Measurements from ENCODE around the gene IRF9.
A peak's percentile ranks its signal among the peaks of the same experiment; 100 is the strongest.

The IRF9 gene

GRCh38 chr14:24185026-24185425 lies 24.0 kb downstream of the IRF9 start:
- 94 to 97% methylated on average over 7 of the region's 7 CpGs for WGBS, 2 experiments
- peaks cover 7% of the 10 kb centered on the region for H3K4me1 ChIP-seq (ENCODE audit: control insufficient read depth, insufficient read depth, low read length)
- no peak overlapping the region for H3K4me3 ChIP-seq (ENCODE audit: insufficient read depth, low read depth, low read length)
- H3K9me3 ChIP-seq (ENCODE audit: control insufficient read depth, low read length) = no peaks in the 10 kb centered on the region
- peaks cover 22% of the 10 kb centered on the region for H3K36me3 ChIP-seq (ENCODE audit: control insufficient read depth, insufficient read depth, low read length)
- no peak overlapping the region for H3K27ac ChIP-seq (ENCODE audit: insufficient read depth, low read depth, low read length, poor library complexity, severe bottlenecking)
- H3K27me3 ChIP-seq (ENCODE audit: control insufficient read depth, insufficient read depth, low read length, poor library complexity, severe bottlenecking) = no peaks in the 10 kb centered on the region

GRCh38 chr14:24185741-24186140 lies 24.7 kb downstream of the IRF9 start:
- peaks cover 7% of the 10 kb centered on the region for H3K4me1 ChIP-seq (ENCODE audit: control insufficient read depth, insufficient read depth, low read length)
- no peak overlapping the region for H3K27ac ChIP-seq (ENCODE audit: insufficient read depth, low read depth, low read length, poor library complexity, severe bottlenecking)
- WGBS, 2 experiments = 95 to 96% methylated on average over 11 of the region's 11 CpGs
- no peaks in the 10 kb centered on the region for H3K9me3 ChIP-seq (ENCODE audit: control insufficient read depth, low read length)
- peaks cover 19% of the 10 kb centered on the region for H3K36me3 ChIP-seq (ENCODE audit: control insufficient read depth, insufficient read depth, low read length)
- no peaks in the 10 kb centered on the region for H3K27me3 ChIP-seq (ENCODE audit: control insufficient read depth, insufficient read depth, low read length, poor library complexity, severe bottlenecking)
- no peak overlapping the region for H3K4me3 ChIP-seq (ENCODE audit: insufficient read depth, low read depth, low read length)

- Histone ChIP-seq H3K4me1 (ENCODE audit: control insufficient read depth, insufficient read depth, low read length) (peaks cover 7% of the 10 kb centered on the region), H3K36me3 (ENCODE audit: control insufficient read depth, insufficient read depth, low read length) (peaks cover 16% of the 10 kb centered on the region), H3K27ac (ENCODE audit: insufficient read depth, low read depth, low read length, poor library complexity, severe bottlenecking) (no peak overlapping the region), H3K9me3 (ENCODE audit: control insufficient read depth, low read length) (no peaks in the 10 kb centered on the region), H3K4me3 (ENCODE audit: insufficient read depth, low read depth, low read length) (no peak overlapping the region), H3K27me3 (ENCODE audit: control insufficient read depth, insufficient read depth, low read length, poor library complexity, severe bottlenecking) (no peaks in the 10 kb centered on the region)
- WGBS, 2 experiments = 94 to 95% methylated on average over 10 of the region's 10 CpGs
Observed at GRCh38 chr14:24186831-24187538, 25.9 kb downstream of the IRF9 start.

- H3K4me3 ChIP-seq (ENCODE audit: insufficient read depth, low read depth, low read length) = peak overlapping the region; percentile 88
- peaks cover 22% of the 10 kb centered on the region for H3K36me3 ChIP-seq (ENCODE audit: control insufficient read depth, insufficient read depth, low read length)
- 93 to 94% methylated on average over 2 of the region's 2 CpGs for WGBS, 2 experiments
Observed at GRCh38 chr14:24187539-24187915, 26.5 kb downstream of the IRF9 start.

GRCh38 chr14:24188251-24189058 lies 27.4 kb downstream of the IRF9 start, which contains the start of gene IPO4:
Gene IPO4 (minus strand): TSS chr14:24188816. CDS start chr14:24188787, 29 bp downstream.
- H3K4me3 ChIP-seq (ENCODE audit: insufficient read depth, low read depth, low read length) = peak within 1 kb of the TSS; percentile 88
- peaks cover 7% of the 10 kb centered on the region for H3K4me1 ChIP-seq (ENCODE audit: control insufficient read depth, insufficient read depth, low read length)
- H3K9me3 ChIP-seq (ENCODE audit: control insufficient read depth, low read length) = no peaks in the 10 kb centered on the region
- H3K27ac ChIP-seq (ENCODE audit: insufficient read depth, low read depth, low read length, poor library complexity, severe bottlenecking) = peak within 1 kb of the TSS; percentile 71
- no peaks in the 10 kb centered on the region for H3K27me3 ChIP-seq (ENCODE audit: control insufficient read depth, insufficient read depth, low read length, poor library complexity, severe bottlenecking)
- WGBS, 2 experiments = 1% methylated on average over 65 of the region's 65 CpGs
- H3K36me3 ChIP-seq (ENCODE audit: control insufficient read depth, insufficient read depth, low read length) = peaks cover 22% of the 10 kb centered on the region

More at GRCh38 chr14:24187539-24187915, 26.5 kb downstream of the IRF9 start:
- H3K9me3 ChIP-seq (ENCODE audit: control insufficient read depth, low read length) = no peaks in the 10 kb centered on the region
- no peaks in the 10 kb centered on the region for H3K27me3 ChIP-seq (ENCODE audit: control insufficient read depth, insufficient read depth, low read length, poor library complexity, severe bottlenecking)
- H3K4me1 ChIP-seq (ENCODE audit: control insufficient read depth, insufficient read depth, low read length) = peaks cover 7% of the 10 kb centered on the region
- no peak overlapping the region for H3K27ac ChIP-seq (ENCODE audit: insufficient read depth, low read depth, low read length, poor library complexity, severe bottlenecking)

- no peaks in the 10 kb centered on the region for H3K9me3 ChIP-seq (ENCODE audit: control insufficient read depth, low read length)
- no peaks in the 10 kb centered on the region for H3K27me3 ChIP-seq (ENCODE audit: control insufficient read depth, insufficient read depth, low read length, poor library complexity, severe bottlenecking)
- peak overlapping the region; percentile 45 for H3K27ac ChIP-seq (ENCODE audit: insufficient read depth, low read depth, low read length, poor library complexity, severe bottlenecking)
- H3K4me1 ChIP-seq (ENCODE audit: control insufficient read depth, insufficient read depth, low read length) = peaks cover 7% of the 10 kb centered on the region
- 4 to 7% methylated on average over 2 to 3 of the region's 3 CpGs for WGBS, 2 experiments
- peaks cover 22% of the 10 kb centered on the region for H3K36me3 ChIP-seq (ENCODE audit: control insufficient read depth, insufficient read depth, low read length)
- peak overlapping the region; percentile 88 for H3K4me3 ChIP-seq (ENCODE audit: insufficient read depth, low read depth, low read length)
Observed at GRCh38 chr14:24189059-24189375, 28.0 kb downstream of the IRF9 start.

GRCh38 chr14:24189460-24189859 lies 28.4 kb downstream of the IRF9 start:
- Histone ChIP-seq H3K27ac (ENCODE audit: insufficient read depth, low read depth, low read length, poor library complexity, severe bottlenecking) (no peak overlapping the region), H3K27me3 (ENCODE audit: control insufficient read depth, insufficient read depth, low read length, poor library complexity, severe bottlenecking) (no peaks in the 10 kb centered on the region), H3K4me3 (ENCODE audit: insufficient read depth, low read depth, low read length) (no peak overlapping the region), H3K9me3 (ENCODE audit: control insufficient read depth, low read length) (no peaks in the 10 kb centered on the region), H3K36me3 (ENCODE audit: control insufficient read depth, insufficient read depth, low read length) (peaks cover 22% of the 10 kb centered on the region), H3K4me1 (ENCODE audit: control insufficient read depth, insufficient read depth, low read length) (peaks cover 7% of the 10 kb centered on the region)
- WGBS, 2 experiments = 93 to 94% methylated on average over 9 of the region's 9 CpGs

GRCh38 chr14:24190416-24190815 lies 29.4 kb downstream of the IRF9 start:
- H3K27me3 ChIP-seq (ENCODE audit: control insufficient read depth, insufficient read depth, low read length, poor library complexity, severe bottlenecking) = no peaks in the 10 kb centered on the region
- 94 to 97% methylated on average over 9 to 10 of the region's 10 CpGs for WGBS, 2 experiments

GRCh38 chr14:24192933-24193332 lies 31.9 kb downstream of the IRF9 start:
- Histone ChIP-seq H3K4me1 (ENCODE audit: control insufficient read depth, insufficient read depth, low read length) (peaks cover 7% of the 10 kb centered on the region), H3K9me3 (ENCODE audit: control insufficient read depth, low read length) (no peaks in the 10 kb centered on the region), H3K36me3 (ENCODE audit: control insufficient read depth, insufficient read depth, low read length) (peaks cover 7% of the 10 kb centered on the region), H3K4me3 (ENCODE audit: insufficient read depth, low read depth, low read length) (no peak overlapping the region), H3K27me3 (ENCODE audit: control insufficient read depth, insufficient read depth, low read length, poor library complexity, severe bottlenecking) (no peaks in the 10 kb centered on the region), H3K27ac (ENCODE audit: insufficient read depth, low read depth, low read length, poor library complexity, severe bottlenecking) (no peak overlapping the region)
- WGBS, 2 experiments = 94 to 95% methylated on average over 15 of the region's 15 CpGs

More at GRCh38 chr14:24190416-24190815, 29.4 kb downstream of the IRF9 start:
- Histone ChIP-seq H3K4me3 (ENCODE audit: insufficient read depth, low read depth, low read length) (no peak overlapping the region), H3K9me3 (ENCODE audit: control insufficient read depth, low read length) (no peaks in the 10 kb centered on the region), H3K4me1 (ENCODE audit: control insufficient read depth, insufficient read depth, low read length) (peaks cover 7% of the 10 kb centered on the region), H3K27ac (ENCODE audit: insufficient read depth, low read depth, low read length, poor library complexity, severe bottlenecking) (no peak overlapping the region), H3K36me3 (ENCODE audit: control insufficient read depth, insufficient read depth, low read length) (peaks cover 22% of the 10 kb centered on the region)

- WGBS, 2 experiments = 89 to 93% methylated on average over 7 of the region's 7 CpGs
Observed at GRCh38 chr14:24194186-24194872, 33.3 kb downstream of the IRF9 start.

More at GRCh38 chr14:24194186-24194872, 33.3 kb downstream of the IRF9 start:
- Histone ChIP-seq H3K27me3 (ENCODE audit: control insufficient read depth, insufficient read depth, low read length, poor library complexity, severe bottlenecking) (no peaks in the 10 kb centered on the region), H3K9me3 (ENCODE audit: control insufficient read depth, low read length) (no peaks in the 10 kb centered on the region), H3K36me3 (ENCODE audit: control insufficient read depth, insufficient read depth, low read length) (peaks cover 7% of the 10 kb centered on the region), H3K4me1 (ENCODE audit: control insufficient read depth, insufficient read depth, low read length) (peaks cover 5% of the 10 kb centered on the region), H3K27ac (ENCODE audit: insufficient read depth, low read depth, low read length, poor library complexity, severe bottlenecking) (no peak overlapping the region), H3K4me3 (ENCODE audit: insufficient read depth, low read depth, low read length) (peak overlapping the region; percentile 87)
